ENCODE measurements around the gene SH3PXD2A. TPM values are rescaled to one million over a fixed set of nuclear protein-coding genes. Genes with fewer than 3 reads are reported as not detected.

Gene SH3PXD2A
- total and polyA plus RNA-seq, 12 donors = 5.7 to 34.5 (median 19.2) TPM

- intact Hi-C loops (cut with DNase I) = loop anchor here in 1 of 2 donors (5.0 kb wide), 1 partner anchor 33 kb away; no protein-coding TSS in a partner anchor
- no peaks in the 10 kb centered on the region for H3K36me3 ChIP-seq (replicated peaks in 1 of 2)
- TF ChIP-seq POLR2A (IDR thresholded peaks at IDR 0.05) (no peak), CTCF (IDR thresholded peaks at IDR 0.05) (no peak)
- 36 to 46% (median 42%) methylated on average over 7 to 12 of the region's 12 CpGs for WGBS, 4 donors
- no peaks in the 10 kb centered on the region for H3K27me3 ChIP-seq
- peak overlapping the region in 4 of 5 donors; percentile 39 to 87 (median 66) for H3K27ac ChIP-seq
- H3K9me3 ChIP-seq (replicated peaks in 1 of 3) = no peaks in the 10 kb centered on the region
- peak in 6 of 7 donors; percentile 79 to 91 (median 84) for DNase-seq
- peaks cover 27 to 57% of the 10 kb centered on the region in 2 donors for H3K4me1 ChIP-seq (replicated peaks in 1 of 2)
- no peak overlapping the region for H3K4me3 ChIP-seq
Measured at GRCh38 chr10:103645141-103646054, 210.0 kb downstream of the SH3PXD2A start.

- Histone ChIP-seq H3K4me3 (no peak overlapping the region), H3K36me3 (replicated peaks in 1 of 2) (no peaks in the 10 kb centered on the region), H3K4me1 (replicated peaks in 1 of 2) (peaks cover 19 to 50% of the 10 kb centered on the region in 2 donors), H3K27me3 (no peaks in the 10 kb centered on the region), H3K27ac (no peak overlapping the region), H3K9me3 (replicated peaks in 1 of 3) (no peaks in the 10 kb centered on the region)
- no peak for DNase-seq
- intact Hi-C loops (cut with DNase I) = no loop called here
- 85 to 93% (median 89%) methylated on average over 7 of the region's 7 CpGs for WGBS, 4 donors
- TF ChIP-seq CTCF (IDR thresholded peaks at IDR 0.05) (no peak), POLR2A (IDR thresholded peaks at IDR 0.05) (no peak)
Measured at GRCh38 chr10:103643381-103643780, 212.0 kb downstream of the SH3PXD2A start.

GRCh38 chr10:103641326-103641725 is 214.1 kb downstream of the SH3PXD2A start:
- no peak for TF ChIP-seq POLR2A (IDR thresholded peaks at IDR 0.05)
- Histone ChIP-seq H3K4me3 (no peak overlapping the region), H3K27me3 (no peaks in the 10 kb centered on the region), H3K36me3 (replicated peaks in 1 of 2) (no peaks in the 10 kb centered on the region), H3K27ac (peak overlapping the region in 1 of 5 donors; percentile 63), H3K9me3 (replicated peaks in 1 of 3) (no peaks in the 10 kb centered on the region), H3K4me1 (replicated peaks in 1 of 2) (peaks cover 30 to 64% of the 10 kb centered on the region in 2 donors)
- DNase-seq = no peak
- intact Hi-C loops (cut with DNase I) = no loop called here
- WGBS, 4 donors = 85 to 93% (median 89%) methylated on average over 2 to 4 of the region's 4 CpGs

- Histone ChIP-seq H3K27ac (peak overlapping the region in 2 of 5 donors; percentile 60 to 63), H3K27me3 (no peaks in the 10 kb centered on the region), H3K9me3 (replicated peaks in 1 of 3) (no peaks in the 10 kb centered on the region), H3K4me1 (replicated peaks in 1 of 2) (peaks cover 27 to 65% of the 10 kb centered on the region in 2 donors), H3K36me3 (replicated peaks in 1 of 2) (no peaks in the 10 kb centered on the region), H3K4me3 (no peak overlapping the region)
- TF ChIP-seq CTCF (IDR thresholded peaks at IDR 0.05) (no peak), POLR2A (IDR thresholded peaks at IDR 0.05) (no peak)
- WGBS, 4 donors = 55 to 73% (median 59%) methylated on average over 10 to 11 of the region's 11 CpGs
- intact Hi-C loops (cut with DNase I) = no loop called here
- peak in 1 of 7 donors; percentile 37 for DNase-seq
Measured at GRCh38 chr10:103640436-103641181, 214.8 kb downstream of the SH3PXD2A start.

Measured in adrenal gland (tissue), 12 donors.